Panc1 (cell line): Measurements from ENCODE around the gene ACOT4. TPM values are rescaled to one million over a fixed set of nuclear protein-coding genes. Genes with fewer than 3 reads are reported as not detected.

ENCODE experiments used
- ATAC-seq: fragments of 200-7000 bp; cut with Tn5 transposase; 2 replicates; pipeline ENCODE4 v1.9.1; 2020; ENCODE audit warnings: mild to moderate bottlenecking, moderate library complexity
- BruUV-seq: library from RNA; stranded (reverse); fragments of 400-500 nt; replicated peaks from 2 replicates; lab custom pipeline; 2021; lab: Mats Ljungman, UMichigan
- CTCF ChIA-PET: fragments of 300-600 bp; sonication (Branson Sonifier 250); formaldehyde crosslinking; loops from one replicate; lab custom pipeline; 2022; ENCODE audit warnings: antibody characterized with exemption; lab: Charles Lee
- POLR2A ChIA-PET: fragments of 300-600 bp; sonication (Branson Sonifier 250); formaldehyde crosslinking; loops from one replicate; lab custom pipeline; 2022; ENCODE audit warnings: antibody characterized with exemption; lab: Charles Lee
- DNase-seq: peaks from one replicate; pipeline ENCODE4 v3.0.0-alpha.2; 2010; ENCODE audit warnings: low read depth, low spot score
- H3K27ac ChIP-seq: 2 replicates; pipeline ENCODE4 v1.5.1; 2011; ENCODE audit warnings: mild to moderate bottlenecking, low read length, inconsistent platforms
- H3K27me3 ChIP-seq: fragments of 200-500 bp; sonication (Bioruptor generic); 2 replicates; pipeline ENCODE4 v1.6.0; 2014; ENCODE audit warnings: low read length, inconsistent platforms; ENCODE audit not compliant: control insufficient read depth, insufficient read depth
- H3K36me3 ChIP-seq: fragments of 200-500 bp; sonication (Bioruptor generic); 2 replicates; pipeline ENCODE4 v1.5.1; 2014; ENCODE audit warnings: inconsistent platforms, mild to moderate bottlenecking, low read length, moderate library complexity; ENCODE audit not compliant: control insufficient read depth, insufficient read depth
- H3K4me1 ChIP-seq: 2 replicates; pipeline ENCODE4 v1.5.1; 2011; ENCODE audit warnings: inconsistent platforms, mild to moderate bottlenecking, low read length, moderate library complexity; ENCODE audit not compliant: control insufficient read depth, insufficient read depth
- H3K4me3 ChIP-seq, 2 experiments: 2 replicates each; pipeline ENCODE4 v1.5.1; 2011 to 2012; ENCODE audit warnings: low read depth in 2 of 2, low read length in 2 of 2, mild to moderate bottlenecking in 2 of 2, inconsistent platforms in 1 of 2, moderate library complexity in 1 of 2
- H3K9me3 ChIP-seq: fragments of 200-500 bp; sonication (Bioruptor generic); 2 replicates; pipeline ENCODE4 v1.5.1; 2014; ENCODE audit warnings: low read depth, mild to moderate bottlenecking, inconsistent platforms, low read length, moderate library complexity; ENCODE audit not compliant: control insufficient read depth, insufficient read depth
- POLR2AphosphoS5 ChIP-seq: IDR thresholded peaks from 2 replicates; pipeline ENCODE4 v1.6.1; 2012; ENCODE audit warnings: mild to moderate bottlenecking, low read depth, low read length, moderate library complexity
- SIN3A ChIP-seq: IDR thresholded peaks from 2 replicates; pipeline ENCODE4 v1.6.1; 2012; ENCODE audit warnings: low read depth, mild to moderate bottlenecking, low read length, moderate library complexity, borderline replicate concordance; ENCODE audit not compliant: insufficient read depth
- TCF7L2 ChIP-seq: IDR thresholded peaks from 2 replicates; pipeline ENCODE4 v1.6.1; 2011; ENCODE audit warnings: mild to moderate bottlenecking, low read depth, low read length, inconsistent platforms
- in situ Hi-C: cut with HindIII; loops from 2 replicates; pipeline ENCODE4 v1.10.0; 2016; ENCODE audit warnings: low sequenced_read_pairs, low pct_unique_long_range_greater_than_20kb
- intact Hi-C: fragments of 100-400 bp; cut with micrococcal nuclease; formaldehyde crosslinking; loops from one replicate; pipeline ENCODE4 v1.10.0; 2022; ENCODE audit not compliant: unreplicated experiment
- total RNA-seq: library from RNA; stranded (reverse); gene quantifications from one replicate; pipeline ENCODE4 v1.2.1, GENCODE V29; 2021; ENCODE audit not compliant: unreplicated experiment
- TF ChIP-seq, protein P1 (sequence below): fragments of 450-650 bp; IDR thresholded peaks from 2 replicates; pipeline ENCODE4 v1.5.1; 2017; ENCODE audit warnings: mild to moderate bottlenecking
- TF ChIP-seq, protein P2 (sequence below), 2 experiments: IDR thresholded peaks; 2 replicates each; pipeline ENCODE4 v1.6.1; 2011 to 2012; ENCODE audit warnings: low read depth in 2 of 2, control low read depth in 1 of 2, low read length in 1 of 2, mild to moderate bottlenecking in 1 of 2, moderate library complexity in 1 of 2; ENCODE audit not compliant: insufficient read depth in 1 of 2

The ACOT4 gene
- total RNA-seq, 1 experiment from 2014 or later = 2.7 TPM

DNA sequence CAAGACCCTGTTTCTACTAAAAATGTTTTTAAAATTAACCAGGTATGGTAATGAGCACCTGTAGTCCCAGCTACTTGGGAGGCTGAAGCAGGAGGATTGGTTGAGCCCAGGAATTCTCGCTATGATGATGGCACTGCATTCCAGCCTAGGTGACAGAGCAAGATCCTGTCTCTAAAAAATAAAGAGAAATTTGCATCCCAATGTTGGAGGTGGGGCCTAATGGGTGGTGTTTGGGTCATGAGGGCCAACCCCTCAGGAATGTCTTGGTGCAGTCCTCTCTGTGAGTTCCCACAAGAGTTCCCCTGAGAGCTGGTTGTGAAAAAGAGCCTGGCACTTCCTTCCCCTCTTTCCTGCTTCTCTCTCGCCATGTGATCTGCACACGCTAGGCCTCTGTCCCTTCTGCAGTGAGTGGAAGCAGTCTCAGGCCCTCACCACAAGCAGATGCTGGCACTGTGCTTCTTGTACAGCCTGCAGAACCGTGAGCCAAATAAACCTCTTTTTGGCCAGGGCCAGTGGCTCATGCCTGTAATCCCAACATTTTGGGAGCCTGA, 31.9 kb downstream of the ACOT4 start:
- POLR2A ChIA-PET = no interaction called here
- Histone ChIP-seq H3K27me3 (no peaks in the 10 kb centered on the region), H3K4me1 (no peaks in the 10 kb centered on the region), H3K4me3 (no peak overlapping the region), H3K36me3 (no peaks in the 10 kb centered on the region), H3K9me3 (no peaks in the 10 kb centered on the region), H3K27ac (no peak overlapping the region)
- BruUV-seq = no TSS peak
- intact Hi-C loops (no loop called here), in situ Hi-C loops (no loop called here)
- CTCF ChIA-PET = no interaction called here
- DNase-seq (no peak), ATAC-seq (no peak)
- TF ChIP-seq TCF7L2 = no peak
- no peak for TF ChIP-seq POLR2AphosphoS5
- TF ChIP-seq, protein P1, sequence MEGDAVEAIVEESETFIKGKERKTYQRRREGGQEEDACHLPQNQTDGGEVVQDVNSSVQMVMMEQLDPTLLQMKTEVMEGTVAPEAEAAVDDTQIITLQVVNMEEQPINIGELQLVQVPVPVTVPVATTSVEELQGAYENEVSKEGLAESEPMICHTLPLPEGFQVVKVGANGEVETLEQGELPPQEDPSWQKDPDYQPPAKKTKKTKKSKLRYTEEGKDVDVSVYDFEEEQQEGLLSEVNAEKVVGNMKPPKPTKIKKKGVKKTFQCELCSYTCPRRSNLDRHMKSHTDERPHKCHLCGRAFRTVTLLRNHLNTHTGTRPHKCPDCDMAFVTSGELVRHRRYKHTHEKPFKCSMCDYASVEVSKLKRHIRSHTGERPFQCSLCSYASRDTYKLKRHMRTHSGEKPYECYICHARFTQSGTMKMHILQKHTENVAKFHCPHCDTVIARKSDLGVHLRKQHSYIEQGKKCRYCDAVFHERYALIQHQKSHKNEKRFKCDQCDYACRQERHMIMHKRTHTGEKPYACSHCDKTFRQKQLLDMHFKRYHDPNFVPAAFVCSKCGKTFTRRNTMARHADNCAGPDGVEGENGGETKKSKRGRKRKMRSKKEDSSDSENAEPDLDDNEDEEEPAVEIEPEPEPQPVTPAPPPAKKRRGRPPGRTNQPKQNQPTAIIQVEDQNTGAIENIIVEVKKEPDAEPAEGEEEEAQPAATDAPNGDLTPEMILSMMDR = no peak
- TF ChIP-seq SIN3A = no peak
- TF ChIP-seq, protein P2, sequence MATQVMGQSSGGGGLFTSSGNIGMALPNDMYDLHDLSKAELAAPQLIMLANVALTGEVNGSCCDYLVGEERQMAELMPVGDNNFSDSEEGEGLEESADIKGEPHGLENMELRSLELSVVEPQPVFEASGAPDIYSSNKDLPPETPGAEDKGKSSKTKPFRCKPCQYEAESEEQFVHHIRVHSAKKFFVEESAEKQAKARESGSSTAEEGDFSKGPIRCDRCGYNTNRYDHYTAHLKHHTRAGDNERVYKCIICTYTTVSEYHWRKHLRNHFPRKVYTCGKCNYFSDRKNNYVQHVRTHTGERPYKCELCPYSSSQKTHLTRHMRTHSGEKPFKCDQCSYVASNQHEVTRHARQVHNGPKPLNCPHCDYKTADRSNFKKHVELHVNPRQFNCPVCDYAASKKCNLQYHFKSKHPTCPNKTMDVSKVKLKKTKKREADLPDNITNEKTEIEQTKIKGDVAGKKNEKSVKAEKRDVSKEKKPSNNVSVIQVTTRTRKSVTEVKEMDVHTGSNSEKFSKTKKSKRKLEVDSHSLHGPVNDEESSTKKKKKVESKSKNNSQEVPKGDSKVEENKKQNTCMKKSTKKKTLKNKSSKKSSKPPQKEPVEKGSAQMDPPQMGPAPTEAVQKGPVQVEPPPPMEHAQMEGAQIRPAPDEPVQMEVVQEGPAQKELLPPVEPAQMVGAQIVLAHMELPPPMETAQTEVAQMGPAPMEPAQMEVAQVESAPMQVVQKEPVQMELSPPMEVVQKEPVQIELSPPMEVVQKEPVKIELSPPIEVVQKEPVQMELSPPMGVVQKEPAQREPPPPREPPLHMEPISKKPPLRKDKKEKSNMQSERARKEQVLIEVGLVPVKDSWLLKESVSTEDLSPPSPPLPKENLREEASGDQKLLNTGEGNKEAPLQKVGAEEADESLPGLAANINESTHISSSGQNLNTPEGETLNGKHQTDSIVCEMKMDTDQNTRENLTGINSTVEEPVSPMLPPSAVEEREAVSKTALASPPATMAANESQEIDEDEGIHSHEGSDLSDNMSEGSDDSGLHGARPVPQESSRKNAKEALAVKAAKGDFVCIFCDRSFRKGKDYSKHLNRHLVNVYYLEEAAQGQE (IDR thresholded peaks at IDR 0.05; ENCODE audit: insufficient read depth in 1 of 2, low read depth in 2 of 2, low read length in 1 of 2) = no peak

DNA sequence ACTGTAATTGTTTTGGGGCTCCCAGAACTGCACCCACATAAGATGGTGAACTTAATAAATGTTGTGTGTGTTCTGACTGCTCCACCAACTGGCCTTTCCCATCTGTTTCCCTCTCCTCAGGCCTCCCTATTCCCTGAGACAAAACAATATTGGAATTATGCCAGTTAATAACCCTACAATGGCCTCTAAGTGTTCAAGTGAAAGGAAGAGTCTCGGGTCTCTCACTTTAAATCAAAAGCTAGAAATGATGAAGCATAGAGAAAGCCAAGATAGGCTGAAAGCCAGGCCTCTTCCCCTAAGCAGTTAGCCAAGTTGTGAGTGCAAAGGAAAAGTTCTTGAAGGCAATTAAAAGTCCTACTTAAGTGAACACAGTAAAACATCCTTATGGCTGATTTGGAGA, 34.0 kb downstream of the ACOT4 start:
- Histone ChIP-seq H3K4me1 (no peaks in the 10 kb centered on the region), H3K27me3 (no peaks in the 10 kb centered on the region), H3K36me3 (no peaks in the 10 kb centered on the region), H3K27ac (no peak overlapping the region), H3K4me3 (no peak overlapping the region), H3K9me3 (no peaks in the 10 kb centered on the region)
- intact Hi-C loops = no loop called here
- DNase-seq = no peak
- ATAC-seq = no peak
- no peak for TF ChIP-seq POLR2AphosphoS5
- TF ChIP-seq, protein P2 (IDR thresholded peaks at IDR 0.05; ENCODE audit: insufficient read depth in 1 of 2, low read depth in 2 of 2, low read length in 1 of 2) = no peak
- TF ChIP-seq, protein P1 = no peak
- no peak for TF ChIP-seq SIN3A
- BruUV-seq = no TSS peak
- POLR2A ChIA-PET = no interaction called here
- in situ Hi-C loops = no loop called here
- CTCF ChIA-PET = no interaction called here
